OCI-LY3 (cell line): ENCODE results near the gene WIZ.

Experiments
- H2AFZ ChIP-seq: fragments of 200-600, 300-600 bp; shearing (Covaris generic); 2 replicates; pipeline ENCODE4 v1.6.0; 2014; ENCODE audit warnings: antibody characterized with exemption, low read depth, low read length
- H3K27ac ChIP-seq: fragments of 200-600, 300-600 bp; sonication (generic); 2 replicates; pipeline ENCODE4 v1.5.1; 2014; ENCODE audit warnings: mild to moderate bottlenecking, low read length, moderate library complexity, mixed read lengths
- H3K27me3 ChIP-seq: fragments of 200-600, 300-600 bp; sonication (generic); 2 replicates; pipeline ENCODE4 v1.6.1; 2014; ENCODE audit warnings: low read depth, low read length, mixed read lengths
- H3K36me3 ChIP-seq: fragments of 200-600, 300-600 bp; sonication (generic); replicated peaks from 2 replicates; pipeline ENCODE3; 2014; ENCODE audit warnings: low read depth, low read length, mixed read lengths
- H3K4me1 ChIP-seq: fragments of 300-600, 200-600 bp; sonication (generic); 2 replicates; pipeline ENCODE4 v1.6.1; 2014; ENCODE audit warnings: low read length, mixed read lengths
- H3K4me2 ChIP-seq: fragments of 200-600, 300-600 bp; sonication (generic); 2 replicates; pipeline ENCODE4 v1.6.1; 2014; ENCODE audit warnings: low read length, mixed read lengths
- H3K4me3 ChIP-seq: fragments of 300-600, 200-600 bp; sonication (generic); 2 replicates; pipeline ENCODE4 v1.5.1; 2014; ENCODE audit warnings: antibody characterized with exemption, mild to moderate bottlenecking, low read length, moderate library complexity
- H3K79me2 ChIP-seq: fragments of 300-600, 200-600 bp; shearing (Covaris generic); 2 replicates; pipeline ENCODE4 v1.6.1; 2014; ENCODE audit warnings: mild to moderate bottlenecking, low read length, mixed read lengths
- H3K9ac ChIP-seq: fragments of 300-600, 200-600 bp; shearing (Covaris generic); 2 replicates; pipeline ENCODE4 v1.6.0; 2014; ENCODE audit warnings: mild to moderate bottlenecking, low read length, moderate library complexity
- H3K9me3 ChIP-seq: fragments of 200-600, 300-600 bp; shearing (Covaris generic); 2 replicates; pipeline ENCODE4 v1.6.1; 2014; ENCODE audit warnings: low read length, mixed read lengths; ENCODE audit not compliant: insufficient read depth
- H4K20me1 ChIP-seq: fragments of 200-600, 300-600 bp; sonication (generic); 2 replicates; pipeline ENCODE4 v1.6.1; 2016; ENCODE audit warnings: low read length, mixed read lengths; ENCODE audit not compliant: insufficient read depth
- CTCF ChIP-seq: fragments of 200-600, 300-600 bp; sonication (generic); IDR thresholded peaks from 2 replicates; pipeline ENCODE4 v1.5.1; 2014; ENCODE audit warnings: antibody characterized with exemption, low read length, low read depth
- EZH2phosphoT487 ChIP-seq: fragments of 200-600 bp; shearing (Covaris generic); IDR thresholded peaks from 2 replicates; pipeline ENCODE4 v1.6.1; 2018; ENCODE audit warnings: antibody characterized with exemption, mixed run types, low read depth

The WIZ gene

DNA sequence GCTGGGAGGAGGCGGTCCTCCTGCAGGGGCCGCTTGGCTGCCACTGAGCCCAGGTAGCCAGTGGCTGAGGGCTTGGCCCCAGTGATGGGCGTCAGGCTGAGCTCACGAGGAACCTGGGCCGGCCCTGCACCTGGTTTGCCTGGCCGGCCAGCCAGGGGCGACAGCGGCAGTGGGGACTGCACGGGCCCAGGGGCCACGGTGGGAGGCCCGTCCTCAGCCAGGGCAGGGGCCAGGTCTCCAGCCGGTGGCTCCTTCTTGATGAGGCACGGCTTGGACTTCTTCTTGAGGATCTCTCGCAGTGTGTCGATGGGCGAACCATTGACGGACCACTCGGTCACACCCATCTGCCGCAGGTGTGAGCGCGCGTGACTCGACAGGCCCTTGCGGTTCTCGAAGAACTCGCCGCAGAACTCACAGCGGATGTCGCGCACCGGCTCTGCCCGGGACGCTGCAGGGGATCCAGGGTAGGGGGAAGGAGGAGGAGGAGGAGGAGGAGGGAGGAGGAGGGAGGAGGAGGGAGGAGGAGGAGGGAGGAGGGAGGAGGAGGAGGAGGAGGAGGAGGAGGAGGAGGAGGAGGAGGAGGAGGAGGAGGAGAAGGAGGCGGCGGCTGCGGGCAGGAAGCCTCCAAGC is 24.3 kb downstream of the WIZ start:
- Histone ChIP-seq H3K79me2 (peaks cover 36% of the 10 kb centered on the region), H3K4me3 (no peak overlapping the region), H3K36me3 (peaks cover 53% of the 10 kb centered on the region), H3K4me1 (no peaks in the 10 kb centered on the region), H2AFZ (no peak overlapping the region), H3K4me2 (no peak overlapping the region), H3K27me3 (no peaks in the 10 kb centered on the region), H3K9ac (no peak overlapping the region), H3K27ac (no peak overlapping the region), H4K20me1 (0 out of 2 replicates have a peak, but pooled peaks cover 9% of the 10 kb centered on the region), H3K9me3 (no peaks in the 10 kb centered on the region)
- TF ChIP-seq EZH2phosphoT487 (no peak), CTCF (no peak)

DNA sequence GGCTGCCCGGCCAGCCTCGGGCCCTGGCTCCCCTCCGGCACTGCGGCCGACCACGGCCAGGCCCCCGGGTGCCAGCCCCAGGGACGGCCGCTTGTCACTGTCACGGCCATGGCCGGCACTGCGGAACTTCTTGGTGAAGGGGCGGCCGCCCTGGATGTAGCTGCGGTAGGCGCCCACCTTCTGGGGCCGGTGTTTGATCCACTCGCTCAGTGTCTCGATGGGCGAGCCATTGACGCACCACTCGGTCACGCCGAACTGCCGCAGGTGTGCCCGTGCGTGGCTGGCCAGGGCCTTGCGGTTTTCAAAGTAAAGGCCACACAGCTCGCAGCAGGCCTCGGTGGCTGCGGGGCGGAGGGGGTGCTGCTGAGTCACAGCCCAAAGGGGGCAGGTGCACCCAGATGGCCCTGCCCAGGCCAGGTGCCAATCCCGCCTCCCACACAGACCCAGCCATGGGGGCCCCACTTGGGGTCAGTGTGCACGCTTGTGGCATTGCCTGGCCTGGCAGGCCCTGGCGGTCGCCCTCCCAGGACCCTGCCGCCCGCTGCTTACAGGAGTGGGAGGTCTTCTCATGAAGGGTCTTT is 25.0 kb downstream of the WIZ start:
- H3K4me1 ChIP-seq = peaks cover 1% of the 10 kb centered on the region
- no peak for TF ChIP-seq CTCF
- no peak for TF ChIP-seq EZH2phosphoT487
- no peak overlapping the region for H3K9ac ChIP-seq
- H3K36me3 ChIP-seq = peaks cover 50% of the 10 kb centered on the region
- H3K79me2 ChIP-seq = peaks cover 30% of the 10 kb centered on the region
- no peak overlapping the region for H3K4me3 ChIP-seq
- H4K20me1 ChIP-seq = 0 out of 2 replicates have a peak, but pooled peaks cover 9% of the 10 kb centered on the region
- H3K9me3 ChIP-seq = no peaks in the 10 kb centered on the region
- no peak overlapping the region for H2AFZ ChIP-seq
- H3K4me2 ChIP-seq = no peak overlapping the region
- no peak overlapping the region for H3K27ac ChIP-seq
- H3K27me3 ChIP-seq = no peaks in the 10 kb centered on the region

GRCh38 chr19:15424121-15424520 is 25.6 kb downstream of the WIZ start:
- peaks cover 50% of the 10 kb centered on the region for H3K36me3 ChIP-seq
- 0 out of 2 replicates have a peak, but pooled peaks cover 9% of the 10 kb centered on the region for H4K20me1 ChIP-seq

GRCh38 chr19:15423130-15423529 is 26.6 kb downstream of the WIZ start:
- H3K27ac ChIP-seq = no peak overlapping the region
- peaks cover 7% of the 10 kb centered on the region for H3K4me1 ChIP-seq
- H3K79me2 ChIP-seq = peaks cover 20% of the 10 kb centered on the region
- peaks cover 48% of the 10 kb centered on the region for H3K36me3 ChIP-seq
- TF ChIP-seq EZH2phosphoT487 (no peak), CTCF (no peak)
- H3K9me3 ChIP-seq = no peaks in the 10 kb centered on the region
- H3K27me3 ChIP-seq = no peaks in the 10 kb centered on the region
- H2AFZ ChIP-seq = no peak overlapping the region
- H4K20me1 ChIP-seq = no peaks in the 10 kb centered on the region
- no peak overlapping the region for H3K9ac ChIP-seq
- no peak overlapping the region for H3K4me2 ChIP-seq
- no peak overlapping the region for H3K4me3 ChIP-seq

More at GRCh38 chr19:15424121-15424520, 25.6 kb downstream of the WIZ start:
- no peak overlapping the region for H3K4me3 ChIP-seq
- no peaks in the 10 kb centered on the region for H3K9me3 ChIP-seq
- no peak overlapping the region for H3K9ac ChIP-seq
- H3K4me1 ChIP-seq = peaks cover 7% of the 10 kb centered on the region
- H3K4me2 ChIP-seq = no peak overlapping the region
- no peak overlapping the region for H2AFZ ChIP-seq
- no peaks in the 10 kb centered on the region for H3K27me3 ChIP-seq
- peaks cover 23% of the 10 kb centered on the region for H3K79me2 ChIP-seq
- H3K27ac ChIP-seq = no peak overlapping the region
- TF ChIP-seq CTCF (no peak), EZH2phosphoT487 (no peak)
